MM.1S (cell line): Measurements from ENCODE around the gene GRIK1.

Experiments used
- DNase-seq: peaks from one replicate; pipeline ENCODE4 v3.0.0-alpha.2; 2015
- H2AFZ ChIP-seq: fragments of 300-600 bp; sonication (generic); 2 replicates; pipeline ENCODE4 v1.6.0; 2016; ENCODE audit warnings: antibody characterized with exemption, low read length
- H3F3A ChIP-seq: fragments of 300-600 bp; sonication (generic); 2 replicates; pipeline ENCODE4 v1.6.1; 2016; ENCODE audit warnings: mild to moderate bottlenecking, antibody characterized with exemption, low read length, moderate library complexity, mixed read lengths; ENCODE audit not compliant: insufficient read depth
- H3K27ac ChIP-seq: fragments of 300-600 bp; sonication (generic); 2 replicates; pipeline ENCODE4 v1.5.1; 2016; ENCODE audit warnings: mild to moderate bottlenecking, low read length
- H3K27me3 ChIP-seq: fragments of 300-600 bp; sonication (generic); replicated peaks from 2 replicates; pipeline ENCODE4 v1.6.0; 2016; ENCODE audit warnings: low read length; ENCODE audit not compliant: insufficient read depth
- H3K36me3 ChIP-seq: fragments of 300-600 bp; sonication (generic); replicated peaks from 2 replicates; pipeline ENCODE4 v1.6.1; 2016; ENCODE audit warnings: mild to moderate bottlenecking, low read length, mixed read lengths; ENCODE audit not compliant: insufficient read depth
- H3K4me1 ChIP-seq: fragments of 300-600 bp; sonication (generic); 2 replicates; pipeline ENCODE4 v1.6.1; 2016; ENCODE audit warnings: low read length, mixed read lengths
- H3K4me2 ChIP-seq: fragments of 300-600 bp; sonication (generic); 2 replicates; pipeline ENCODE4 v1.6.0; 2016; ENCODE audit warnings: low read depth, low read length
- H3K4me3 ChIP-seq: fragments of 300-600 bp; sonication (generic); 2 replicates; pipeline ENCODE4 v1.5.1; 2016; ENCODE audit warnings: low read length, mixed read lengths
- H3K79me2 ChIP-seq: fragments of 300-600 bp; sonication (generic); 2 replicates; pipeline ENCODE4 v1.6.1; 2016; ENCODE audit warnings: mixed run types, low read length, mixed read lengths
- H3K9ac ChIP-seq: fragments of 300-600 bp; sonication (generic); 2 replicates; pipeline ENCODE4 v1.6.1; 2016; ENCODE audit warnings: low read length, mixed read lengths
- H3K9me2 ChIP-seq: fragments of 300-600 bp; sonication (generic); replicated peaks from 2 replicates; pipeline ENCODE4 v1.6.1; 2016; ENCODE audit warnings: mild to moderate bottlenecking, low read length, mixed read lengths; ENCODE audit not compliant: insufficient read depth
- H3K9me3 ChIP-seq: fragments of 300-600 bp; sonication (generic); replicated peaks from 2 replicates; pipeline ENCODE4 v1.6.1; 2016; ENCODE audit warnings: mild to moderate bottlenecking, low read length, mixed read lengths; ENCODE audit not compliant: insufficient read depth
- H4K20me1 ChIP-seq: fragments of 300-600 bp; sonication (generic); 2 replicates; pipeline ENCODE4 v1.6.1; 2016; ENCODE audit warnings: mild to moderate bottlenecking, low read length, moderate library complexity, mixed read lengths; ENCODE audit not compliant: insufficient read depth
- CTCF ChIP-seq: fragments of 300-600 bp; sonication (generic); IDR thresholded peaks from 2 replicates; pipeline ENCODE4 v1.5.1; 2016; ENCODE audit warnings: antibody characterized with exemption, low read length, mixed read lengths
- EZH2 ChIP-seq: fragments of 300-600 bp; sonication (generic); optimal IDR thresholded peaks from 2 replicates; pipeline ENCODE3; 2017; ENCODE audit warnings: low read depth, mild to moderate bottlenecking, antibody characterized with exemption, low read length, mixed read lengths
- EZH2phosphoT487 ChIP-seq: fragments of 300-600 bp; sonication (generic); IDR thresholded peaks from 2 replicates; pipeline ENCODE4 v1.6.1; 2018; ENCODE audit warnings: antibody characterized with exemption, low read length

The GRIK1 gene

GRCh38 chr21:29661672-29662442, 277.9 kb downstream of the GRIK1 start:
- no peak overlapping the region for H3K27ac ChIP-seq
- H3K4me3 ChIP-seq = no peak overlapping the region
- TF ChIP-seq EZH2 = no peak

DNA sequence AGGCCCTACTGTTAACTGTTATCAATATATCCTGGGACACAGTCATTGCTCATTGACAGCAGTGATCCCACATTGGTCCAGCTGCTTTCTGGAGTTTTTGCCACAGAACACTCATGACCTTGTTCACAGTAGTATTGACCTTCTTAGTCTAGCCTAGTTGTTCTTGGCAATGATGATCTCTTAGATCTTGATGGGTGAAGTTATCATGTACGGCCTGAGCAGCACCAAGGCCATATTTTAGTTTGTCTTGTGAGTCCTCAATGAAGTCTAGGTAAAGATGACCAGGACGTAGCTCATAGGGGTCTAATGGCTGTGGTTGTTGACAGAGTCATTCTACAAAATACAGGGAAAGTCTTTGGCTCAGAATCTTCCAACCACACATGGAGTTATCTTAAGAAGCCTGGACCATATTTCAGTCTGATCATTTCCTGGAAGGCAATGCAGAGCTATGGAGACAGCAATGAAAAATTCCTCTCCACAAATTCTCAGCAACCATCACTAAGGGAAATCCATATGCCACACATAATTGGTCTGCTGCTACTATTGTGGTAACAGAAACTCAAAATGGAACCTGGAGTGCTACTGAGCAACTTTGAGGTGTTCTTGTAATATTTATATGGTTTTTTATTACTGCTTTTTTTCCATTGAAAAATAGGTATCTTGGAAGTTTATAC, 279.6 kb downstream of the GRIK1 start:
- Histone ChIP-seq H3K9me2 (no peaks in the 10 kb centered on the region), H3K4me3 (no peak overlapping the region), H3K79me2 (no peaks in the 10 kb centered on the region), H3K36me3 (no peaks in the 10 kb centered on the region), H3K4me2 (no peak overlapping the region), H3K27me3 (no peaks in the 10 kb centered on the region), H4K20me1 (no peaks in the 10 kb centered on the region), H2AFZ (no peak overlapping the region), H3K27ac (no peak overlapping the region), H3K9me3 (no peaks in the 10 kb centered on the region), H3K9ac (no peak overlapping the region), H3F3A (no peaks in the 10 kb centered on the region), H3K4me1 (0 out of 2 replicates have a peak, but pooled peaks cover 4% of the 10 kb centered on the region)
- TF ChIP-seq EZH2 = no peak
- TF ChIP-seq EZH2phosphoT487 = no peak
- no peak for TF ChIP-seq CTCF
- no peak for DNase-seq

More at GRCh38 chr21:29661672-29662442, 277.9 kb downstream of the GRIK1 start:
- no peaks in the 10 kb centered on the region for H3K9me2 ChIP-seq
- no peak overlapping the region for H2AFZ ChIP-seq
- no peaks in the 10 kb centered on the region for H3K79me2 ChIP-seq
- 0 out of 2 replicates have a peak, but pooled peaks cover under 1% of the 10 kb centered on the region for H3K4me1 ChIP-seq
- DNase-seq = no peak
- H3K27me3 ChIP-seq = no peaks in the 10 kb centered on the region
- H3K9me3 ChIP-seq = no peaks in the 10 kb centered on the region
- H3K36me3 ChIP-seq = no peaks in the 10 kb centered on the region
- H3K9ac ChIP-seq = no peak overlapping the region
- no peaks in the 10 kb centered on the region for H3F3A ChIP-seq
- H3K4me2 ChIP-seq = no peak overlapping the region
- no peaks in the 10 kb centered on the region for H4K20me1 ChIP-seq

DNA sequence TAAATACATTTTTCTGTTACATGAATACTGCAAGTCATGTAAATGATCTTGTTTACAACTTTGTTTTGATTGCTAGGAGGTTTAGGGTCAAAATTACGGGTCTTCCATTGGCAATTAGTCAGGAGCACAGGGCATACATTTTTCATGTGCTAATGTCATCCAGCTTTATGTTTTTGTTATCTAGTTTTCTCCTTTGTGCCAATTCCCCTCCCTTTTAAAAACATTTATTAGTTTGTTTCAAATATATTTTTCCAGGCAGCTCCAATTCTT, 280.9 kb downstream of the GRIK1 start:
- no peak overlapping the region for H2AFZ ChIP-seq
- no peaks in the 10 kb centered on the region for H3K36me3 ChIP-seq
- no peak overlapping the region for H3K9ac ChIP-seq
- DNase-seq = no peak
- H3K27me3 ChIP-seq = no peaks in the 10 kb centered on the region
- H3F3A ChIP-seq = no peaks in the 10 kb centered on the region
- no peak for TF ChIP-seq EZH2
- no peak for TF ChIP-seq CTCF
- no peak for TF ChIP-seq EZH2phosphoT487
- H3K9me3 ChIP-seq = no peaks in the 10 kb centered on the region
- no peak overlapping the region for H3K4me2 ChIP-seq
- H3K79me2 ChIP-seq = no peaks in the 10 kb centered on the region
- no peak overlapping the region for H3K4me3 ChIP-seq
- H3K9me2 ChIP-seq = no peaks in the 10 kb centered on the region
- no peaks in the 10 kb centered on the region for H4K20me1 ChIP-seq
- 0 out of 2 replicates have a peak, but pooled peaks cover 4% of the 10 kb centered on the region for H3K4me1 ChIP-seq
- H3K27ac ChIP-seq = no peak overlapping the region
